Stomach smooth muscle (tissue), 2 donors: ENCODE results near the gene MXD3.

ENCODE experiments used
- H3K27ac ChIP-seq: one replicate; pipeline ENCODE4 v1.7.0; 2013; ENCODE audit warnings: mild to moderate bottlenecking, low read length, inconsistent platforms
- H3K27me3 ChIP-seq, 2 donors: one replicate each; pipeline ENCODE4 v1.7.0; 2013; ENCODE audit warnings: low read length in 2 of 2; ENCODE audit not compliant: insufficient read depth in 2 of 2, control insufficient read depth in 1 of 2
- H3K36me3 ChIP-seq, 2 donors: one replicate each; pipeline ENCODE4 v1.7.0; 2013; ENCODE audit warnings: low read length in 2 of 2; ENCODE audit not compliant: control insufficient read depth in 2 of 2, insufficient read depth in 2 of 2
- H3K4me1 ChIP-seq: one replicate; pipeline ENCODE4 v1.7.0; 2013; ENCODE audit warnings: low read length; ENCODE audit not compliant: control insufficient read depth, insufficient read depth
- H3K4me3 ChIP-seq, 2 donors: one replicate each; pipeline ENCODE4 v1.7.0; 2013; ENCODE audit warnings: low read length in 2 of 2
- H3K9ac ChIP-seq, 2 donors: one replicate each; pipeline ENCODE4 v1.7.0; 2013; ENCODE audit warnings: low read length in 2 of 2, mild to moderate bottlenecking in 1 of 2
- H3K9me3 ChIP-seq, 2 donors: one replicate each; pipeline ENCODE4 v1.7.0; 2013; ENCODE audit warnings: low read length in 2 of 2; ENCODE audit not compliant: control insufficient read depth in 2 of 2
- donor health status: healthy.
- donor health status: Pancreatic carcinoma.

MXD3 gene

GRCh38 chr5:177291735-177292134, 20.0 kb downstream of the MXD3 start:
- Histone ChIP-seq H3K9ac (no peak overlapping the region), H3K27me3 (no peaks in the 10 kb centered on the region), H3K9me3 (no peaks in the 10 kb centered on the region), H3K4me1 (peaks cover 3% of the 10 kb centered on the region), H3K4me3 (no peak overlapping the region), H3K27ac (no peak overlapping the region), H3K36me3 (peaks cover 48 to 59% of the 10 kb centered on the region in 2 donors)

GRCh38 chr5:177290816-177291596, 20.7 kb downstream of the MXD3 start:
- no peaks in the 10 kb centered on the region for H3K9me3 ChIP-seq
- H3K27me3 ChIP-seq: no peaks in the 10 kb centered on the region
- H3K36me3 ChIP-seq: peaks cover 50 to 58% of the 10 kb centered on the region in 2 donors
- H3K27ac ChIP-seq: no peak overlapping the region
- H3K9ac ChIP-seq: no peak overlapping the region
- H3K4me1 ChIP-seq: no peaks in the 10 kb centered on the region
- no peak overlapping the region for H3K4me3 ChIP-seq

- no peak overlapping the region for H3K4me3 ChIP-seq
- no peaks in the 10 kb centered on the region for H3K4me1 ChIP-seq
- no peaks in the 10 kb centered on the region for H3K9me3 ChIP-seq
- H3K27me3 ChIP-seq: no peaks in the 10 kb centered on the region
- no peak overlapping the region for H3K9ac ChIP-seq
- peaks cover 42 to 50% of the 10 kb centered on the region in 2 donors for H3K36me3 ChIP-seq
- H3K27ac ChIP-seq: no peak overlapping the region
Observed at GRCh38 chr5:177288191-177288590, 23.5 kb downstream of the MXD3 start.

- H3K9me3 ChIP-seq: no peaks in the 10 kb centered on the region
- H3K4me1 ChIP-seq: no peaks in the 10 kb centered on the region
- no peaks in the 10 kb centered on the region for H3K27me3 ChIP-seq
- H3K4me3 ChIP-seq: no peak overlapping the region
- H3K9ac ChIP-seq: no peak overlapping the region
- H3K36me3 ChIP-seq: peaks cover 18 to 31% of the 10 kb centered on the region in 2 donors
- H3K27ac ChIP-seq: no peak overlapping the region
Observed at GRCh38 chr5:177276886-177277285, 34.8 kb downstream of the MXD3 start.

GRCh38 chr5:177275883-177276282, 35.8 kb downstream of the MXD3 start:
- Histone ChIP-seq H3K36me3 (peaks cover 17 to 32% of the 10 kb centered on the region in 2 donors), H3K9me3 (no peaks in the 10 kb centered on the region), H3K27ac (no peak overlapping the region), H3K4me1 (no peaks in the 10 kb centered on the region), H3K9ac (no peak overlapping the region), H3K27me3 (no peaks in the 10 kb centered on the region), H3K4me3 (no peak overlapping the region)

GRCh38 chr5:177271113-177271512, 40.6 kb downstream of the MXD3 start:
- Histone ChIP-seq H3K36me3 (peaks cover 24 to 35% of the 10 kb centered on the region in 2 donors), H3K27ac (no peak overlapping the region), H3K27me3 (no peaks in the 10 kb centered on the region), H3K4me1 (no peaks in the 10 kb centered on the region), H3K4me3 (no peak overlapping the region), H3K9me3 (no peaks in the 10 kb centered on the region), H3K9ac (no peak overlapping the region)

GRCh38 chr5:177270653-177271052, 41.0 kb downstream of the MXD3 start:
- H3K9me3 ChIP-seq: no peaks in the 10 kb centered on the region
- no peak overlapping the region for H3K4me3 ChIP-seq
- H3K9ac ChIP-seq: no peak overlapping the region
- no peaks in the 10 kb centered on the region for H3K27me3 ChIP-seq
- H3K4me1 ChIP-seq: no peaks in the 10 kb centered on the region
- no peak overlapping the region for H3K27ac ChIP-seq
- peaks cover 24 to 37% of the 10 kb centered on the region in 2 donors for H3K36me3 ChIP-seq

GRCh38 chr5:177269976-177270375, 41.7 kb downstream of the MXD3 start:
- Histone ChIP-seq H3K36me3 (peaks cover 26 to 35% of the 10 kb centered on the region in 2 donors), H3K27ac (no peak overlapping the region), H3K9ac (no peak overlapping the region), H3K27me3 (no peaks in the 10 kb centered on the region), H3K9me3 (no peaks in the 10 kb centered on the region), H3K4me1 (no peaks in the 10 kb centered on the region), H3K4me3 (no peak overlapping the region)

- Histone ChIP-seq H3K27ac (no peak overlapping the region), H3K27me3 (no peaks in the 10 kb centered on the region), H3K36me3 (peaks cover 26 to 32% of the 10 kb centered on the region in 2 donors), H3K4me3 (no peak overlapping the region), H3K9me3 (no peaks in the 10 kb centered on the region), H3K4me1 (no peaks in the 10 kb centered on the region), H3K9ac (no peak overlapping the region)
Observed at GRCh38 chr5:177269232-177269895, 42.3 kb downstream of the MXD3 start.

- Histone ChIP-seq H3K36me3 (peaks cover 24 to 30% of the 10 kb centered on the region in 2 donors), H3K9me3 (no peaks in the 10 kb centered on the region)
Observed at GRCh38 chr5:177265395-177265794, 46.3 kb downstream of the MXD3 start.

GRCh38 chr5:177264178-177264577, 47.5 kb downstream of the MXD3 start:
- peaks cover 25 to 32% of the 10 kb centered on the region in 2 donors for H3K36me3 ChIP-seq
- H3K4me3 ChIP-seq: no peak overlapping the region
- no peak overlapping the region for H3K27ac ChIP-seq
- H3K9me3 ChIP-seq: no peaks in the 10 kb centered on the region
- H3K4me1 ChIP-seq: no peaks in the 10 kb centered on the region
- no peak overlapping the region for H3K9ac ChIP-seq
- H3K27me3 ChIP-seq: no peaks in the 10 kb centered on the region

More at GRCh38 chr5:177265395-177265794, 46.3 kb downstream of the MXD3 start:
- H3K27me3 ChIP-seq: no peaks in the 10 kb centered on the region
- H3K27ac ChIP-seq: no peak overlapping the region
- H3K4me3 ChIP-seq: no peak overlapping the region
- no peak overlapping the region for H3K9ac ChIP-seq
- no peaks in the 10 kb centered on the region for H3K4me1 ChIP-seq
